IMR-90 (cell line): Measurements from ENCODE around the gene SMCO4. TPM values are rescaled to one million over a fixed set of nuclear protein-coding genes. Genes with fewer than 3 reads are reported as not detected.

Experiments
- ATAC-seq: fragments of 200-7000 bp; cut with Tn5 transposase; 2 replicates; pipeline ENCODE4 v1.9.1; 2020; ENCODE audit warnings: low read depth, mild to moderate bottlenecking, moderate library complexity
- BruUV-seq: library from RNA; stranded (reverse); fragments of 400-500 nt; replicated peaks from 2 replicates; lab custom pipeline; 2021; lab: Mats Ljungman, UMichigan
- CTCF ChIA-PET: fragments of 300-600 bp; formaldehyde crosslinking; extraction: SDS; loops from one replicate; lab custom pipeline; 2021; ENCODE audit warnings: antibody characterized with exemption; lab: Yijun Ruan, JAX
- POLR2A ChIA-PET: fragments of 300-600 bp; sonication (Branson Sonifier 250); formaldehyde crosslinking; loops from one replicate; lab custom pipeline; 2022; ENCODE audit warnings: antibody characterized with exemption; ENCODE audit not compliant: unreplicated experiment; lab: Charles Lee
- DNase-seq: peaks from one replicate; pipeline ENCODE4 v3.0.0; 2013
- H2AFZ ChIP-seq: replicated peaks from 2 replicates; pipeline ENCODE3; 2013; ENCODE audit warnings: low read length, mild to moderate bottlenecking; ENCODE audit not compliant: poor library complexity
- H2AK5ac ChIP-seq: 2 replicates; pipeline ENCODE4 v1.6.1; 2013; ENCODE audit warnings: low read depth, low read length, inconsistent platforms
- H2AK9ac ChIP-seq: replicated peaks from 2 replicates; pipeline ENCODE3; 2013; ENCODE audit warnings: mild to moderate bottlenecking, low read depth, low read length, moderate library complexity; ENCODE audit not compliant: poor library complexity
- H2BK120ac ChIP-seq: 2 replicates; pipeline ENCODE4 v1.6.1; 2013; ENCODE audit warnings: low read depth, low read length, inconsistent platforms
- H2BK15ac ChIP-seq: 3 replicates; pipeline ENCODE4 v1.6.1; 2013; ENCODE audit warnings: low read depth, low read length, inconsistent platforms
- H2BK20ac ChIP-seq: 2 replicates; pipeline ENCODE4 v1.6.1; 2013; ENCODE audit warnings: low read depth, mild to moderate bottlenecking, inconsistent platforms, low read length, moderate library complexity
- H2BK5ac ChIP-seq: 2 replicates; pipeline ENCODE4 v1.6.1; 2013; ENCODE audit warnings: mild to moderate bottlenecking, low read depth, low read length, inconsistent platforms; ENCODE audit not compliant: poor library complexity, severe bottlenecking
- H3K14ac ChIP-seq: replicated peaks from 2 replicates; pipeline ENCODE4 v1.6.1; 2013; ENCODE audit warnings: low read depth, low read length, inconsistent platforms
- H3K18ac ChIP-seq: 2 replicates; pipeline ENCODE4 v1.6.1; 2013; ENCODE audit warnings: low read depth, low read length, control low read depth
- H3K23ac ChIP-seq: 2 replicates; pipeline ENCODE4 v1.6.1; 2013; ENCODE audit warnings: low read depth, low read length, inconsistent platforms
- H3K27ac ChIP-seq: 2 replicates; pipeline ENCODE4 v1.5.1; 2013; ENCODE audit warnings: mild to moderate bottlenecking, control low read depth, low read length; ENCODE audit not compliant: insufficient read depth
- H3K27me3 ChIP-seq: 2 replicates; pipeline ENCODE4 v1.6.1; 2013; ENCODE audit warnings: low read length; ENCODE audit not compliant: control insufficient read depth, insufficient read depth
- H3K36me3 ChIP-seq: 2 replicates; pipeline ENCODE4 v1.6.1; 2013; ENCODE audit warnings: low read length, mixed read lengths; ENCODE audit not compliant: control insufficient read depth, insufficient read depth
- H3K4ac ChIP-seq: 2 replicates; pipeline ENCODE4 v1.6.1; 2013; ENCODE audit warnings: low read depth, low read length, inconsistent platforms
- H3K4me1 ChIP-seq: 2 replicates; pipeline ENCODE4 v1.6.1; 2013; ENCODE audit warnings: low read length, mixed read lengths; ENCODE audit not compliant: control insufficient read depth, insufficient read depth
- H3K4me2 ChIP-seq: 2 replicates; pipeline ENCODE4 v1.6.1; 2013; ENCODE audit warnings: low read depth, mild to moderate bottlenecking, control low read depth, low read length, moderate library complexity
- H3K4me3 ChIP-seq: 2 replicates; pipeline ENCODE4 v1.5.1; 2013; ENCODE audit warnings: low read depth, mild to moderate bottlenecking, control low read depth, low read length, moderate library complexity; ENCODE audit not compliant: insufficient read depth
- H3K56ac ChIP-seq: 2 replicates; pipeline ENCODE4 v1.6.1; 2013; ENCODE audit warnings: low read length, inconsistent platforms; ENCODE audit not compliant: insufficient read depth; ENCODE audit errors: extremely low read depth
- H3K79me1 ChIP-seq, 2 experiments: 2 replicates each; pipeline ENCODE4 v1.6.1; 2013; ENCODE audit warnings: low read length in 2 of 2, inconsistent platforms in 1 of 2, low read depth in 1 of 2
- H3K9ac ChIP-seq: 2 replicates; pipeline ENCODE4 v1.6.1; 2013; ENCODE audit warnings: low read depth, low read length, control low read depth
- H3K9me1 ChIP-seq: 2 replicates; pipeline ENCODE4 v1.6.1; 2013; ENCODE audit warnings: low read length, inconsistent platforms; ENCODE audit not compliant: insufficient read depth
- H3K9me3 ChIP-seq: 2 replicates; pipeline ENCODE4 v1.6.1; 2013; ENCODE audit warnings: low read length; ENCODE audit not compliant: control insufficient read depth, insufficient read depth
- H4K20me1 ChIP-seq: 2 replicates; pipeline ENCODE4 v1.6.1; 2013; ENCODE audit warnings: low read length, inconsistent platforms; ENCODE audit not compliant: insufficient read depth
- H4K5ac ChIP-seq: 2 replicates; pipeline ENCODE4 v1.6.1; 2013; ENCODE audit warnings: mild to moderate bottlenecking, low read depth, low read length, control low read depth
- H4K8ac ChIP-seq, 2 experiments: 2 replicates each; pipeline ENCODE4 v1.6.1; 2013; ENCODE audit warnings: low read depth in 2 of 2, low read length in 2 of 2, control low read depth in 1 of 2, inconsistent platforms in 1 of 2
- H4K91ac ChIP-seq: 2 replicates; pipeline ENCODE4 v1.6.1; 2013; ENCODE audit warnings: low read depth, low read length, inconsistent platforms; ENCODE audit not compliant: insufficient read depth
- POLR2A ChIP-seq: IDR thresholded peaks from 2 replicates; pipeline ENCODE4 v1.6.1; 2012; ENCODE audit warnings: mild to moderate bottlenecking, low read depth, low read length
- RFX5 ChIP-seq: IDR thresholded peaks from 2 replicates; pipeline ENCODE4 v1.8.0; 2012; ENCODE audit warnings: low read depth, mild to moderate bottlenecking, low read length, moderate library complexity
- WGBS, 2 experiments: methylation state at CpG; one replicate each; pipeline versions ENCODE4 v1.1.5 to v1.1.7; 2013; ENCODE audit warnings: missing lambda C conversion rate in 2 of 2; ENCODE audit not compliant: insufficient read length in 1 of 2; ENCODE audit errors: extremely low coverage in 2 of 2; 5-methylcytosine and 5-hydroxymethylcytosine counted together
- dilution Hi-C: fragments of 300-500 bp; cut with HindIII; formaldehyde crosslinking; loops from one replicate; pipeline ENCODE4 v1.14.3; 2018; ENCODE audit warnings: low sequenced_read_pairs; ENCODE audit not compliant: unreplicated experiment
- in situ Hi-C: fragments of 300-500 bp; cut with MboI; formaldehyde crosslinking; loops from 3 replicates; pipeline ENCODE4 v1.14.3; 2019; ENCODE audit warnings: low sequenced_read_pairs, inconsistent platforms, mixed read lengths
- intact Hi-C: fragments of 100-400 bp; cut with micrococcal nuclease; formaldehyde crosslinking; loops from 2 replicates; pipeline ENCODE4 v1.10.0; 2022
- polyA plus RNA-seq, 3 experiments: library from polyadenylated mRNA; depleted of rRNA; stranded (reverse); fragments of >200 nt; gene quantifications; 2 replicates each; pipeline ENCODE4 v1.2.3, GENCODE V29; 2012; ENCODE audit warnings: low replicate concordance in 1 of 3
- total RNA-seq: library from RNA; depleted of rRNA; stranded (reverse); fragments of >200 nt; gene quantifications from 2 replicates; pipeline ENCODE4 v1.2.3, GENCODE V29; 2012

Gene SMCO4
- total and polyA plus RNA-seq, 2 of the 4 experiments (the other 2 are of a cell fraction), result 2.2 to 17.7 TPM

- H3K14ac ChIP-seq, result no peak overlapping the region
- no peak for ATAC-seq
- CTCF ChIA-PET, result no interaction called here
- intact Hi-C loops, result no loop called here
- H4K8ac ChIP-seq, result no peak overlapping the region
- H3K4me2 ChIP-seq, result no peak overlapping the region
- TF ChIP-seq POLR2A (no peak), RFX5 (no peak)
- H3K27ac ChIP-seq, result no peak overlapping the region
- H3K79me1 ChIP-seq, result peaks cover 0 to 8% of the 10 kb centered on the region in 2 experiments; a peak in 2 of 4 replicates
- H2BK5ac ChIP-seq, result no peak overlapping the region
- H2BK15ac ChIP-seq, result no peak overlapping the region
- H4K5ac ChIP-seq, result no peak overlapping the region
- no CpG with 5 or more reads among the region's 4 CpGs for WGBS, 2 experiments
- POLR2A ChIA-PET, result no interaction called here
- H3K56ac ChIP-seq, result no peak overlapping the region
- no peak overlapping the region for H2BK120ac ChIP-seq
- peaks cover 4% of the 10 kb centered on the region; the same call in 1 of the 2 replicates for H3K9me1 ChIP-seq
- H4K91ac ChIP-seq, result no peak overlapping the region
- H2AK5ac ChIP-seq, result no peak overlapping the region
- H3K9ac ChIP-seq, result no peak overlapping the region
- no peak overlapping the region for H3K4ac ChIP-seq
- no peak overlapping the region for H3K23ac ChIP-seq
- in situ Hi-C loops, result no loop called here
- H4K20me1 ChIP-seq, result peaks cover 12% of the 10 kb centered on the region; the same call in 1 of the 2 replicates
- H2BK20ac ChIP-seq, result no peak overlapping the region
- H3K4me3 ChIP-seq, result no peak overlapping the region
- DNase-seq, result no peak
- H3K36me3 ChIP-seq, result no peaks in the 10 kb centered on the region
- H3K18ac ChIP-seq, result no peak overlapping the region
- BruUV-seq, result no TSS peak
- no peaks in the 10 kb centered on the region for H3K9me3 ChIP-seq
- no peak overlapping the region for H2AK9ac ChIP-seq
- no peak overlapping the region for H2AFZ ChIP-seq
- no peaks in the 10 kb centered on the region for H3K27me3 ChIP-seq
- peaks cover 3% of the 10 kb centered on the region; the same call in 1 of the 2 replicates for H3K4me1 ChIP-seq
- dilution Hi-C loops, result no loop called here
Measured at GRCh38 chr11:93528252-93528651, 14.9 kb downstream of the SMCO4 start.
